SU-DHL-6 (cell line): ENCODE measurements around the gene RASA2.

Experiments used
- CTCF ChIP-seq: fragments of 200-600 bp; sonication (generic); IDR thresholded peaks from one replicate; pipeline ENCODE4 v1.5.1; 2017; ENCODE audit warnings: antibody characterized with exemption, mild to moderate bottlenecking, low read length, moderate library complexity; ENCODE audit not compliant: insufficient read depth, poor library complexity, severe bottlenecking
- EZH2phosphoT487 ChIP-seq: fragments of 200-600 bp; sonication (generic), shearing (Covaris generic); conservative IDR thresholded peaks from 2 replicates; pipeline ENCODE4 v1.6.1; 2018; ENCODE audit warnings: mild to moderate bottlenecking, antibody characterized with exemption, low read length, moderate library complexity, mixed read lengths

GRCh38 chr3:141602706-141603105 lies 115.9 kb downstream of the RASA2 start:
- TF ChIP-seq CTCF (no peak), EZH2phosphoT487 (no peak)
